Measurements from ENCODE around the gene SSBP2. TPM values are rescaled to one million over a fixed set of nuclear protein-coding genes. Genes with fewer than 3 reads are reported as not detected.

Gene SSBP2
- total RNA-seq, 1 experiment from 2014 or later = 5.2 TPM

GRCh38 chr5:81763294-81763928 is 12.5 kb upstream of the SSBP2 start:
- ChIA-PET CTCF (no interaction called here), RAD21 (ENCODE audit: low non-redundant PET in 1 of 2, low total read pairs in 2 of 2, uncharacterized antibody in 2 of 2, unreplicated experiment in 2 of 2) (no interaction called here), POLR2A (no interaction called here)
- Histone ChIP-seq H3K9ac (ENCODE audit: low read length) (no peak overlapping the region), H3K4me3 (replicated peaks in 1 of 2; ENCODE audit: low read depth in 1 of 2, low read length in 2 of 2) (no peak overlapping the region), H3K4me1 (ENCODE audit: control insufficient read depth in 1 of 2, insufficient read depth in 2 of 2, low read length in 2 of 2) (no peaks in the 10 kb centered on the region), H3K27ac (ENCODE audit: low read depth, low read length) (no peak overlapping the region), H4K20me1 (ENCODE audit: insufficient read depth) (no peaks in the 10 kb centered on the region), H3K9me3 (ENCODE audit: control insufficient read depth in 1 of 2, insufficient read depth in 1 of 2, low read depth in 1 of 2, low read length in 2 of 2) (no peaks in the 10 kb centered on the region), H3K36me3 (ENCODE audit: control insufficient read depth in 1 of 2, insufficient read depth in 2 of 2, low read length in 2 of 2) (no peaks in the 10 kb centered on the region), H3K79me2 (ENCODE audit: insufficient read depth, low read length) (no peaks in the 10 kb centered on the region), H3K4me2 (ENCODE audit: low read length) (no peak overlapping the region), H2AFZ (ENCODE audit: low read depth, low read length, poor library complexity, severe bottlenecking) (no peak overlapping the region), H3K27me3 (ENCODE audit: insufficient read depth, low read length) (no peaks in the 10 kb centered on the region), H3K9me2 (ENCODE audit: insufficient read depth) (no peaks in the 10 kb centered on the region)
- TF ChIP-seq EGR1 (IDR thresholded peaks at IDR 0.05; ENCODE audit: low read depth) = no peak
- no peak for TF ChIP-seq POLR2AphosphoS5 (IDR thresholded peaks at IDR 0.05; ENCODE audit: low read depth, low read length)
- TF ChIP-seq, protein P1, sequence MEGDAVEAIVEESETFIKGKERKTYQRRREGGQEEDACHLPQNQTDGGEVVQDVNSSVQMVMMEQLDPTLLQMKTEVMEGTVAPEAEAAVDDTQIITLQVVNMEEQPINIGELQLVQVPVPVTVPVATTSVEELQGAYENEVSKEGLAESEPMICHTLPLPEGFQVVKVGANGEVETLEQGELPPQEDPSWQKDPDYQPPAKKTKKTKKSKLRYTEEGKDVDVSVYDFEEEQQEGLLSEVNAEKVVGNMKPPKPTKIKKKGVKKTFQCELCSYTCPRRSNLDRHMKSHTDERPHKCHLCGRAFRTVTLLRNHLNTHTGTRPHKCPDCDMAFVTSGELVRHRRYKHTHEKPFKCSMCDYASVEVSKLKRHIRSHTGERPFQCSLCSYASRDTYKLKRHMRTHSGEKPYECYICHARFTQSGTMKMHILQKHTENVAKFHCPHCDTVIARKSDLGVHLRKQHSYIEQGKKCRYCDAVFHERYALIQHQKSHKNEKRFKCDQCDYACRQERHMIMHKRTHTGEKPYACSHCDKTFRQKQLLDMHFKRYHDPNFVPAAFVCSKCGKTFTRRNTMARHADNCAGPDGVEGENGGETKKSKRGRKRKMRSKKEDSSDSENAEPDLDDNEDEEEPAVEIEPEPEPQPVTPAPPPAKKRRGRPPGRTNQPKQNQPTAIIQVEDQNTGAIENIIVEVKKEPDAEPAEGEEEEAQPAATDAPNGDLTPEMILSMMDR (IDR thresholded peaks at IDR 0.05 in 2 of 3, conservative IDR thresholded peaks at IDR 0.05 in 1 of 3; ENCODE audit: borderline replicate concordance in 1 of 3, insufficient read depth in 1 of 3, low read depth in 2 of 3, low read length in 2 of 3) = no peak
- TF ChIP-seq CBX3 (IDR thresholded peaks at IDR 0.05; ENCODE audit: low read depth) = no peak
- intact Hi-C loops (cut with micrococcal nuclease) = no loop called here
- DNase-seq (ENCODE audit: low read depth, low spot score) (no peak), ATAC-seq (no peak)
- no TSS peak for BruUV-seq (replicated peaks)

- Histone ChIP-seq H3K4me1 (ENCODE audit: control insufficient read depth in 1 of 2, insufficient read depth in 2 of 2, low read length in 2 of 2) (no peaks in the 10 kb centered on the region), H3K4me2 (ENCODE audit: low read length) (no peak overlapping the region), H3K27ac (ENCODE audit: low read depth, low read length) (no peak overlapping the region), H3K4me3 (replicated peaks in 1 of 2; ENCODE audit: low read depth in 1 of 2, low read length in 2 of 2) (no peak overlapping the region), H3K9ac (ENCODE audit: low read length) (no peak overlapping the region), H3K9me2 (ENCODE audit: insufficient read depth) (no peaks in the 10 kb centered on the region), H3K9me3 (ENCODE audit: control insufficient read depth in 1 of 2, insufficient read depth in 1 of 2, low read depth in 1 of 2, low read length in 2 of 2) (no peaks in the 10 kb centered on the region), H3K79me2 (ENCODE audit: insufficient read depth, low read length) (no peaks in the 10 kb centered on the region), H3K27me3 (ENCODE audit: insufficient read depth, low read length) (no peaks in the 10 kb centered on the region), H4K20me1 (ENCODE audit: insufficient read depth) (no peaks in the 10 kb centered on the region), H3K36me3 (ENCODE audit: control insufficient read depth in 1 of 2, insufficient read depth in 2 of 2, low read length in 2 of 2) (no peaks in the 10 kb centered on the region), H2AFZ (ENCODE audit: low read depth, low read length, poor library complexity, severe bottlenecking) (no peak overlapping the region)
- POLR2A ChIA-PET = no interaction called here
- no peak for DNase-seq (ENCODE audit: low read depth, low spot score)
- BruUV-seq (replicated peaks) = no TSS peak
- RAD21 ChIA-PET (ENCODE audit: low non-redundant PET in 1 of 2, low total read pairs in 2 of 2, uncharacterized antibody in 2 of 2, unreplicated experiment in 2 of 2) = no interaction called here
- CTCF ChIA-PET = interaction anchor here (0.9 kb wide), 1 partner anchor 338 kb away, joined by 3 read pairs; no protein-coding TSS in a partner anchor
- intact Hi-C loops (cut with micrococcal nuclease) = no loop called here
- ATAC-seq = no peak
- TF ChIP-seq SP1 (IDR thresholded peaks at IDR 0.05; ENCODE audit: low read depth) (no peak), SRF (IDR thresholded peaks at IDR 0.05; ENCODE audit: low read depth) (no peak), ZNF274 (IDR thresholded peaks at IDR 0.05; ENCODE audit: low read depth, low read length) (no peak), JUND (IDR thresholded peaks at IDR 0.05) (no peak), ZFX (IDR thresholded peaks at IDR 0.05) (no peak), EGR1 (IDR thresholded peaks at IDR 0.05; ENCODE audit: low read depth) (no peak), MAX (IDR thresholded peaks at IDR 0.05) (no peak), EZH2phosphoT487 (IDR thresholded peaks at IDR 0.05; ENCODE audit: borderline replicate concordance) (no peak), ATF3 (IDR thresholded peaks at IDR 0.05) (no peak), CEBPB (IDR thresholded peaks at IDR 0.05; ENCODE audit: low read depth) (no peak), FOSL1 (IDR thresholded peaks at IDR 0.05; ENCODE audit: low read depth) (no peak)
- TF ChIP-seq, protein P2, sequence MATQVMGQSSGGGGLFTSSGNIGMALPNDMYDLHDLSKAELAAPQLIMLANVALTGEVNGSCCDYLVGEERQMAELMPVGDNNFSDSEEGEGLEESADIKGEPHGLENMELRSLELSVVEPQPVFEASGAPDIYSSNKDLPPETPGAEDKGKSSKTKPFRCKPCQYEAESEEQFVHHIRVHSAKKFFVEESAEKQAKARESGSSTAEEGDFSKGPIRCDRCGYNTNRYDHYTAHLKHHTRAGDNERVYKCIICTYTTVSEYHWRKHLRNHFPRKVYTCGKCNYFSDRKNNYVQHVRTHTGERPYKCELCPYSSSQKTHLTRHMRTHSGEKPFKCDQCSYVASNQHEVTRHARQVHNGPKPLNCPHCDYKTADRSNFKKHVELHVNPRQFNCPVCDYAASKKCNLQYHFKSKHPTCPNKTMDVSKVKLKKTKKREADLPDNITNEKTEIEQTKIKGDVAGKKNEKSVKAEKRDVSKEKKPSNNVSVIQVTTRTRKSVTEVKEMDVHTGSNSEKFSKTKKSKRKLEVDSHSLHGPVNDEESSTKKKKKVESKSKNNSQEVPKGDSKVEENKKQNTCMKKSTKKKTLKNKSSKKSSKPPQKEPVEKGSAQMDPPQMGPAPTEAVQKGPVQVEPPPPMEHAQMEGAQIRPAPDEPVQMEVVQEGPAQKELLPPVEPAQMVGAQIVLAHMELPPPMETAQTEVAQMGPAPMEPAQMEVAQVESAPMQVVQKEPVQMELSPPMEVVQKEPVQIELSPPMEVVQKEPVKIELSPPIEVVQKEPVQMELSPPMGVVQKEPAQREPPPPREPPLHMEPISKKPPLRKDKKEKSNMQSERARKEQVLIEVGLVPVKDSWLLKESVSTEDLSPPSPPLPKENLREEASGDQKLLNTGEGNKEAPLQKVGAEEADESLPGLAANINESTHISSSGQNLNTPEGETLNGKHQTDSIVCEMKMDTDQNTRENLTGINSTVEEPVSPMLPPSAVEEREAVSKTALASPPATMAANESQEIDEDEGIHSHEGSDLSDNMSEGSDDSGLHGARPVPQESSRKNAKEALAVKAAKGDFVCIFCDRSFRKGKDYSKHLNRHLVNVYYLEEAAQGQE (IDR thresholded peaks at IDR 0.05; ENCODE audit: low read depth) = no peak
These were observed 12.0 kb upstream of the SSBP2 start for GRCh38 chr5:81762853-81763252.

Measured in HCT116 (cell line).